ENCODE measurements around the gene LNPK. TPM values are rescaled to one million over a fixed set of nuclear protein-coding genes. Genes with fewer than 3 reads are reported as not detected.
"Not testable (repeated sequence)": the region's sequence is repeated elsewhere in the genome, so short reads cannot be mapped to it uniquely, and the experiment has no call there.

LNPK gene
- total RNA-seq, 4 donors from 2014 or later: 14.3 to 23.9 (median 15.6) TPM

DNA sequence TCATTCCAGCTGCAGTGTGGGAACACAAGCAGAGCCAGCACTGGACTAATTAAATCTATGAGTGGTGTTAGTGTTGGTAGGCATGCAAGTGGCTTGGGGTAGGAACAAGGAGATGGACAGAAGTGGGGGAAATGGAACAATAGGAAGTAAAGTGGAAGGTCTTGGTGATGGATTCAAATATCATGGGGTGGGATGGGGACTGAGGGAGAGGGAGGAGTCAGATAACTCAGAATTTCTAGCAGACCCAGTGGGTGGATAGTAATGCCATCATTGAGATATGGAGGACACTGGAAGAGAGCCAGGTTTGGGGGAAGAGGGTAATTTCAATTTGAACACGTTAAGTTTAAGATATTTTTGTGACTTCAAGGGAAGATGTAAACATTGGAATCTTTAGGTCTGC is 2.9 kb upstream of the LNPK start:
- Histone ChIP-seq H3K4me3 (no peak overlapping the region), H3K36me3 (no peaks in the 10 kb centered on the region), H3K4me1 (peaks cover 0 to 9% (median 5%) of the 10 kb centered on the region in 4 donors), H3K9me3 (no peaks in the 10 kb centered on the region), H3K27ac (no peak overlapping the region), H3K27me3 (no peaks in the 10 kb centered on the region)
- DNase-seq: no peak
- TF ChIP-seq POLR2A (IDR thresholded peaks at IDR 0.05) (no peak), CTCF (IDR thresholded peaks at IDR 0.05) (no peak)

GRCh38 chr2:176003958-176004357 is 1.9 kb upstream of the LNPK start:
- H3K4me1 ChIP-seq: peaks cover 0 to 9% (median 5%) of the 10 kb centered on the region in 4 donors
- no peaks in the 10 kb centered on the region for H3K36me3 ChIP-seq
- H3K27ac ChIP-seq: peak overlapping the region in 1 of 4 donors; percentile 2
- TF ChIP-seq POLR2A (IDR thresholded peaks at IDR 0.05): no peak
- H3K4me3 ChIP-seq: peak overlapping the region in 1 of 4 donors; percentile 8
- no peak for DNase-seq
- H3K9me3 ChIP-seq: no peaks in the 10 kb centered on the region
- H3K27me3 ChIP-seq: no peaks in the 10 kb centered on the region

GRCh38 chr2:176002688-176003210 is 682 bp upstream of the LNPK start:
- H3K4me3 ChIP-seq: peak overlapping the region; percentile 74 to 95 (median 77)
- H3K9me3 ChIP-seq: no peaks in the 10 kb centered on the region
- DNase-seq: peak in 2 of 3 donors; percentile 17 to 55
- TF ChIP-seq POLR2A (IDR thresholded peaks at IDR 0.05) (no peak), CTCF (IDR thresholded peaks at IDR 0.05) (no peak)
- H3K27me3 ChIP-seq: no peaks in the 10 kb centered on the region
- peak overlapping the region; percentile 53 to 90 (median 82) for H3K27ac ChIP-seq
- peaks cover 0 to 9% (median 5%) of the 10 kb centered on the region in 4 donors for H3K4me1 ChIP-seq
- H3K36me3 ChIP-seq: no peaks in the 10 kb centered on the region

- peak overlapping the region; percentile 53 to 90 (median 82) for H3K27ac ChIP-seq
- peak; percentile 40 to 72 (median 65) for DNase-seq
- no peaks in the 10 kb centered on the region for H3K27me3 ChIP-seq
- no peaks in the 10 kb centered on the region for H3K9me3 ChIP-seq
- H3K4me3 ChIP-seq: peak overlapping the region; percentile 74 to 95 (median 77)
- H3K36me3 ChIP-seq: no peaks in the 10 kb centered on the region
- peaks cover 0 to 9% (median 5%) of the 10 kb centered on the region in 4 donors for H3K4me1 ChIP-seq
- TF ChIP-seq CTCF (IDR thresholded peaks at IDR 0.05) (no peak), POLR2A (IDR thresholded peaks at IDR 0.05) (no peak)
Measured at GRCh38 chr2:176001281-176001915, 669 bp downstream of the LNPK start.

DNA sequence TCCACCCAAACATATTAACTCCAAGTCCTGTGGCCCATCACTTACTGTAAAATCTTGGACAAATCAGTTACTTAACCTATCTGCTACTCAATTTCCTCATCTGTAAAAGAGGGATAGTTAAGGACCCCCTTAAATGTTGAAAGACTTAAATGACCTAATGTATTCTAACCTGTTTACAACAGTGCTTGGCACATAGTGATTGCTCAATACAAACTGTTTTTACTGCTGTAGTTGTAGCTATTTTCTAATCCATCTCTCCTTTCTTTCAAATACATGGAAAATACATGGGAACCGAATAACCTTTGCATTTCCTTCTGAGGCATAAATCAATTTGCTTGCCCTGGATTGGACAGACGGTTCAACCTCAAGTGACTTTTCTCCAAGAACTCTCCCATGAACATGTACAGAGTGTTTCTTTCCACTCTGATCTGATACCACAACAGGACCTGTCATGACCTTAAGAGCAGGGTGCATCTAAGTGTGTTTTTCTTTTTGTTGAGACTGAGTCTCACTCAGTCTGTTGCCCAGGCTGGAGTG is 2.7 kb downstream of the LNPK start:
- peaks cover 0 to 9% (median 5%) of the 10 kb centered on the region in 4 donors for H3K4me1 ChIP-seq
- no peak overlapping the region for H3K27ac ChIP-seq
- no peaks in the 10 kb centered on the region for H3K27me3 ChIP-seq
- no peaks in the 10 kb centered on the region for H3K9me3 ChIP-seq
- no peaks in the 10 kb centered on the region for H3K36me3 ChIP-seq
- no peak for TF ChIP-seq CTCF (IDR thresholded peaks at IDR 0.05)
- no peak for TF ChIP-seq POLR2A (IDR thresholded peaks at IDR 0.05)
- no peak for DNase-seq
- H3K4me3 ChIP-seq: no peak overlapping the region

- H3K27me3 ChIP-seq: no peaks in the 10 kb centered on the region
- H3K36me3 ChIP-seq: peaks cover 0 to 11% (median 0%) of the 10 kb centered on the region in 3 donors
- no peak for DNase-seq
- TF ChIP-seq POLR2A (IDR thresholded peaks at IDR 0.05) (no peak), CTCF (IDR thresholded peaks at IDR 0.05) (no peak)
- H3K27ac ChIP-seq: no peak overlapping the region
- no peaks in the 10 kb centered on the region for H3K9me3 ChIP-seq
- H3K4me3 ChIP-seq: no peak overlapping the region
- H3K4me1 ChIP-seq: no peaks in the 10 kb centered on the region
Measured at GRCh38 chr2:175990099-175990498, 12.0 kb downstream of the LNPK start.

GRCh38 chr2:175987126-175987525 is 14.9 kb downstream of the LNPK start:
- H3K9me3 ChIP-seq, H3K4me1 ChIP-seq, H3K4me3 ChIP-seq, H3K27me3 ChIP-seq, H3K27ac ChIP-seq, DNase-seq: not testable (repeated sequence)
- peaks cover 0 to 11% (median 0%) of the 10 kb centered on the region in 3 donors for H3K36me3 ChIP-seq

Data from Peyer's patch (tissue), 4 donors.